HepG2 (cell line): ENCODE measurements around the gene DOLK. TPM values are rescaled to one million over a fixed set of nuclear protein-coding genes. Genes with fewer than 3 reads are reported as not detected.
A peak's percentile ranks its signal among the peaks of the same experiment; 100 is the strongest.

ENCODE experiments used
- BCL6 ChIP-seq: IDR thresholded peaks from 2 replicates; pipeline ENCODE4 v1.6.1; 2016; ENCODE audit warnings: missing genetic modification reagents, missing compliant biosample characterization
- ELF4 ChIP-seq: sonication (generic); formaldehyde crosslinking; IDR thresholded peaks from 2 replicates; pipeline ENCODE4 v1.5.0; 2020; ENCODE audit warnings: missing genetic modification reagents, mild to moderate bottlenecking, moderate library complexity, borderline replicate concordance
- HNRNPUL1 ChIP-seq: fragments of 200-400 bp; formaldehyde crosslinking; IDR thresholded peaks from 2 replicates; pipeline ENCODE4 v1.6.1; 2017; ENCODE audit warnings: low read depth, mild to moderate bottlenecking, low read length, moderate library complexity
- NFIC ChIP-seq: IDR thresholded peaks from 2 replicates; pipeline ENCODE4 v1.6.1; 2012; ENCODE audit warnings: mild to moderate bottlenecking, low read length, inconsistent platforms
- NFYC ChIP-seq: IDR thresholded peaks from 2 replicates; pipeline ENCODE4 v1.6.1; 2016; ENCODE audit warnings: missing genetic modification reagents, missing compliant biosample characterization
- POLR2A ChIP-seq, 2 experiments: IDR thresholded peaks; 2 replicates each; pipeline ENCODE4 v1.6.1; 2011; ENCODE audit warnings: low read depth in 2 of 2, low read length in 2 of 2, mild to moderate bottlenecking in 1 of 2, moderate library complexity in 1 of 2; ENCODE audit not compliant: insufficient read depth in 1 of 2
- SMC3 ChIP-seq: IDR thresholded peaks from 2 replicates; pipeline ENCODE4 v1.6.1; 2011; ENCODE audit warnings: low read length, improper control_type of control experiment
- SNAI1 ChIP-seq: sonication (generic); formaldehyde crosslinking; IDR thresholded peaks from 2 replicates; pipeline ENCODE4 v1.5.0; 2020; ENCODE audit warnings: mild to moderate bottlenecking, missing genetic modification reagents, borderline replicate concordance
- ZNF335 ChIP-seq: sonication (generic); formaldehyde crosslinking; IDR thresholded peaks from 2 replicates; pipeline ENCODE4 v1.4.0; 2020; ENCODE audit warnings: missing genetic modification reagents
- ZNF552 ChIP-seq: sonication (generic); formaldehyde crosslinking; IDR thresholded peaks from 2 replicates; pipeline ENCODE4 v1.9.0; 2022; ENCODE audit warnings: missing genetic modification reagents, mild to moderate bottlenecking, borderline replicate concordance
- ZNF607 ChIP-seq: sonication (generic); formaldehyde crosslinking; IDR thresholded peaks from 2 replicates; pipeline ENCODE4 v1.5.1; 2020; ENCODE audit warnings: missing genetic modification reagents, mild to moderate bottlenecking, borderline replicate concordance
- ZNF670 ChIP-seq: sonication (generic); formaldehyde crosslinking; IDR thresholded peaks from 2 replicates; pipeline ENCODE4 v1.8.0; 2022; ENCODE audit warnings: mild to moderate bottlenecking, missing genetic modification reagents, borderline replicate concordance
- polyA plus RNA-seq, 8 experiments: library from polyadenylated mRNA; depleted of rRNA in 3 of 8; stranded (reverse) in 7 of 8; unstranded in 1 of 8; fragments of >200 nt; fragmentation: Illumina TruSeq in 4 of 8; extraction: Trizol in 4 of 8; gene quantifications; 2 replicates each; pipeline versions ENCODE4 v1.2.1 to v1.2.3, GENCODE V29; 2011 to 2016; ENCODE audit warnings: low read depth in 4 of 8, missing spikeins in 1 of 8, mixed read lengths in 1 of 8; ENCODE audit not compliant: insufficient read depth in 1 of 8
- total RNA-seq, 5 experiments: library from RNA; depleted of rRNA; stranded (reverse); fragments of >200 nt; fragmentation: Illumina TruSeq; extraction: Trizol; gene quantifications; 2 replicates each; pipeline ENCODE4 v1.2.3, GENCODE V29; 2016; ENCODE audit warnings: low read depth in 1 of 5
- TF ChIP-seq, protein P1 (sequence below): sonication (generic); formaldehyde crosslinking; IDR thresholded peaks from 2 replicates; pipeline ENCODE4 v1.5.0; 2020; ENCODE audit warnings: mild to moderate bottlenecking, missing genetic modification reagents, borderline replicate concordance

Gene DOLK
- total and polyA plus RNA-seq, 2 of the 13 experiments (the other 11 are each of a cell fraction or from before 2014, with no cell fraction given) = 15.4 to 18.7 TPM

DNA sequence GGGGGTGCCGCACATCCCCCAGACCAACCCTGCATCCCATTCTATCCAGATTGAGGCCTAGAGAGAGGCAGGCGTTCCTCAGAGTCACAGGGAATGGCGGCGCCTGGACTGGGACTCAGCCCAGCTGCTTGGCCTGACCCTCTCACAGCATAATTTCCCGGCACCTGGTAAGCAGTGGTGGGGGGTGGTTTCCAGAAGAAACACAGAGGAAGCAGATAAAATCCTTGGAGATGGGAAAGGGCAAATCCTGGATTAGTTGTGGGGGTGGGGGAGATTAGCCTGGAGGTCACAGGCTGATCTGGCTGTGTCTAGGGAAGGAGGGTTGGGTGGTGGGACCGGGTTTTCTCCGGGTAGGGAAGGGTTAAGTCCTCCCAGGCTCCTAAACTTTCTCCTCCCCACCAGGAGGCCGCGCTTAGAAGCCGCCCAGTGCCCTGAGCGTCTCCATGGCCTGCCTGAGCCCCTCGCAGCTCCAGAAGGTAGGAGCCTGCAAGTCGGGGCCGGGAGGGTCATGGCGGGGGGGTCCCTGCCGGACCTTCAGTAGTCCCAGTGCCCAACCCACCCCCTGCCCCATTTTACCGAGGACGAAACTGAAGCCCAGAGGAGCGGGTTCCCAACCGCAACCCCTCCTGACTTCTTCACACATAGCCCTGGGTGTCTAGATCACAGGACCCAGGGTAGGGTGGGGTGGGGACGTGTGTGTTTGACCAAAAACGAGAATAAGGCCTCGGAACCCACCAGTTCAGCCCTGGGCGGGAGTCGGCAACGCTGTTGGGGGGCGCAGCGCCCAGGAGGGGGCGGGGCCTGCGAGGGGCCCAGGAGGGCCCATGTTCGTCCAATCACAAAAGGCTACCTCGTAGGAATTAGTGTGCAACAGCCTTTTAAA, 25.3 kb downstream of the DOLK start (continued):
- TF ChIP-seq, protein P1, sequence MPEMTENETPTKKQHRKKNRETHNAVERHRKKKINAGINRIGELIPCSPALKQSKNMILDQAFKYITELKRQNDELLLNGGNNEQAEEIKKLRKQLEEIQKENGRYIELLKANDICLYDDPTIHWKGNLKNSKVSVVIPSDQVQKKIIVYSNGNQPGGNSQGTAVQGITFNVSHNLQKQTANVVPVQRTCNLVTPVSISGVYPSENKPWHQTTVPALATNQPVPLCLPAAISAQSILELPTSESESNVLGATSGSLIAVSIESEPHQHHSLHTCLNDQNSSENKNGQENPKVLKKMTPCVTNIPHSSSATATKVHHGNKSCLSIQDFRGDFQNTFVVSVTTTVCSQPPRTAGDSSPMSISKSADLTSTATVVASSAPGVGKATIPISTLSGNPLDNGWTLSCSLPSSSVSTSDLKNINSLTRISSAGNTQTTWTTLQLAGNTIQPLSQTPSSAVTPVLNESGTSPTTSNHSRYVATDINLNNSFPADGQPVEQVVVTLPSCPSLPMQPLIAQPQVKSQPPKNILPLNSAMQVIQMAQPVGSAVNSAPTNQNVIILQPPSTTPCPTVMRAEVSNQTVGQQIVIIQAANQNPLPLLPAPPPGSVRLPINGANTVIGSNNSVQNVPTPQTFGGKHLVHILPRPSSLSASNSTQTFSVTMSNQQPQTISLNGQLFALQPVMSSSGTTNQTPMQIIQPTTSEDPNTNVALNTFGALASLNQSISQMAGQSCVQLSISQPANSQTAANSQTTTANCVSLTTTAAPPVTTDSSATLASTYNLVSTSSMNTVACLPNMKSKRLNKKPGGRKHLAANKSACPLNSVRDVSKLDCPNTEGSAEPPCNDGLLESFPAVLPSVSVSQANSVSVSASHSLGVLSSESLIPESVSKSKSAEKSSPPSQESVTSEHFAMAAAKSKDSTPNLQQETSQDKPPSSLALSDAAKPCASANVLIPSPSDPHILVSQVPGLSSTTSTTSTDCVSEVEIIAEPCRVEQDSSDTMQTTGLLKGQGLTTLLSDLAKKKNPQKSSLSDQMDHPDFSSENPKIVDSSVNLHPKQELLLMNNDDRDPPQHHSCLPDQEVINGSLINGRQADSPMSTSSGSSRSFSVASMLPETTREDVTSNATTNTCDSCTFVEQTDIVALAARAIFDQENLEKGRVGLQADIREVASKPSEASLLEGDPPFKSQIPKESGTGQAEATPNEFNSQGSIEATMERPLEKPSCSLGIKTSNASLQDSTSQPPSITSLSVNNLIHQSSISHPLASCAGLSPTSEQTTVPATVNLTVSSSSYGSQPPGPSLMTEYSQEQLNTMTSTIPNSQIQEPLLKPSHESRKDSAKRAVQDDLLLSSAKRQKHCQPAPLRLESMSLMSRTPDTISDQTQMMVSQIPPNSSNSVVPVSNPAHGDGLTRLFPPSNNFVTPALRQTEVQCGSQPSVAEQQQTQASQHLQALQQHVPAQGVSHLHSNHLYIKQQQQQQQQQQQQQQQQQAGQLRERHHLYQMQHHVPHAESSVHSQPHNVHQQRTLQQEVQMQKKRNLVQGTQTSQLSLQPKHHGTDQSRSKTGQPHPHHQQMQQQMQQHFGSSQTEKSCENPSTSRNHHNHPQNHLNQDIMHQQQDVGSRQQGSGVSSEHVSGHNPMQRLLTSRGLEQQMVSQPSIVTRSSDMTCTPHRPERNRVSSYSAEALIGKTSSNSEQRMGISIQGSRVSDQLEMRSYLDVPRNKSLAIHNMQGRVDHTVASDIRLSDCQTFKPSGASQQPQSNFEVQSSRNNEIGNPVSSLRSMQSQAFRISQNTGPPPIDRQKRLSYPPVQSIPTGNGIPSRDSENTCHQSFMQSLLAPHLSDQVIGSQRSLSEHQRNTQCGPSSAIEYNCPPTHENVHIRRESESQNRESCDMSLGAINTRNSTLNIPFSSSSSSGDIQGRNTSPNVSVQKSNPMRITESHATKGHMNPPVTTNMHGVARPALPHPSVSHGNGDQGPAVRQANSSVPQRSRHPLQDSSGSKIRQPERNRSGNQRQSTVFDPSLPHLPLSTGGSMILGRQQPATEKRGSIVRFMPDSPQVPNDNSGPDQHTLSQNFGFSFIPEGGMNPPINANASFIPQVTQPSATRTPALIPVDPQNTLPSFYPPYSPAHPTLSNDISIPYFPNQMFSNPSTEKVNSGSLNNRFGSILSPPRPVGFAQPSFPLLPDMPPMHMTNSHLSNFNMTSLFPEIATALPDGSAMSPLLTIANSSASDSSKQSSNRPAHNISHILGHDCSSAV (CRISPR knock-in tag) = no peak
- TF ChIP-seq NFYC (CRISPR knock-in tag) = peak; percentile 64
- TF ChIP-seq ZNF335 (CRISPR knock-in tag) = 0 out of 2 replicates have a peak, but pooled peaks have one; percentile 27
- TF ChIP-seq BCL6 (CRISPR knock-in tag) = 0 out of 2 replicates have a peak, but pooled peaks have one; percentile 8
- TF ChIP-seq ZNF670 (CRISPR knock-in tag) = no peak; the same call in 1 of the 2 replicates
- no peak for TF ChIP-seq HNRNPUL1
- no peak for TF ChIP-seq ZNF552 (CRISPR knock-in tag)
- peak; percentile 29 to 67; a peak in 3 of 4 replicates for TF ChIP-seq POLR2A (IDR thresholded peaks at IDR 0.05; ENCODE audit: insufficient read depth in 1 of 2, low read depth in 2 of 2, low read length in 2 of 2)
- TF ChIP-seq SMC3 = no peak
- TF ChIP-seq ELF4 (CRISPR knock-in tag) = no peak
- 0 out of 2 replicates have a peak, but pooled peaks have one; percentile 24 for TF ChIP-seq SNAI1 (CRISPR knock-in tag)
- TF ChIP-seq ZNF607 = no peak
- TF ChIP-seq NFIC = no peak
- TF ChIP-seq, all 625 proteins: peak for 103
